CD4-positive, alpha-beta T cell treated with Interleukin-17A for 4 hours (primary cell): ENCODE results near the gene HMGN1.

ENCODE experiments used
- DNase-seq: peaks from one replicate; pipeline ENCODE4 v3.0.0-alpha.2; 2020; ENCODE audit warnings: mixed read lengths

The HMGN1 gene

GRCh38 chr21:39366563-39366962 is 17.7 kb upstream of the HMGN1 start:
- no peak for DNase-seq

- DNase-seq = no peak
These were observed 16.1 kb upstream of the HMGN1 start for GRCh38 chr21:39364949-39365348.

DNA sequence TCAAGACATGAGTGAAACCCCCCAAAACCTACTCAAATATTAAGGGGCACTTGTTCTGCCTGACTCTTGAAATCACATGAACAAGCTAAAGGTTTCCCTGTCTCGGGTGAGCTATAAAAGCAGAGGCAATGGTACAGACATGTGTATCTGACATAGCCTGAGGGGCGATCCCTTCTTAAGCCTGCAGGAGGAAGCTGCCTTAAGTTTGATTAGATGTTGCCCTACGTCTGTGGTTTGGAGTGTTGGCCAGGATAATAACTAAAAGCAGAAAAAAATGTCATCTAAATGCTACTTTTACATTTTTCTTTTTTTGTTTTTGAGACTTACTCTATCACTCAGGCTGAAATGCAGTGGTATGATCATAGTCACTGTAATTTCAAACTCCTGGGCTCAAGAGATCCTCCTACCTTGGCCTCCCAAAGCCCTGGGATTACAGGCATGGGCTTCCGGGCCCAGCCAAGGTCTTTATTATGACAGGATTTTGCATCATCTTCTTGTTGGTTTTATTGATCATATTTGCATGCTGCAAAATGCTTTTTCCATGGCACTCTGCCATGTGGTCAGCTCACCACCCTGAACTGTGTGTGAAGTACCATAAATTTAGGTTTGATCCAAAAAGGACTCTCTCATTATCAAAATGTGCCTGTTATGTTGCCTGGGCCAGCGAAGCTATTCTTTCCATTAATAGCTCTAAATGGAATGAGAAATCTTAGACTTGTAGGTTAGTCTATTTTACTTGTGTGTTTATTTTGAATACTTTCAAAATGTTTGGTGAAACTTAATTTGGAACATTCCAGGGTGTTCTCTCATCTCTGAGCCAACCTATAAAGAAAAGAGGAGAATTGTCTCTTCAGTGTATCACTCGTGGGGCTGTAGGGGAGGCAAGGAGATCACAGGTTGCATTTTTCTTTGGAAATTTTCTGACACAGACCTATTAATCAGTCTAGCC is 15.0 kb upstream of the HMGN1 start:
- no peak for DNase-seq

- DNase-seq = no peak
These were observed 13.8 kb upstream of the HMGN1 start for GRCh38 chr21:39362733-39363132.

DNA sequence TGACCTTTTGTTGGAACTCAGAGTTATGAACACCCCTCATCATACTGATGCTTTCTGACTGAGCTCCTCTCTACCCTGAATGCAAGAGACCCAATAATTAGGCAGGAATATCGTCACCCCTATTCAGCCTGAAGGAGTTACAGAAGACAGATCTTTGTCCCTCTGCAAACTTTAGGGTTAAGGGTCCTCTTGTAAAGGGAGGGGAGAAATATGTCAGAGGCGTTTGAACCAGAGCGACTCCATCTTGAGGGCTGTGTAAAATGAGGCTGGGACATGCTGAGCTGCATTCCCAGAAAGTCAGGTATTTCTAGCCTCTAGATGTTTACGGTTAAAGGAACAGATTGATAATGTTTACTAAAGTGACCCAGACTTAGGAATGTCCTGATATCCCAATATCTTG is 10.5 kb upstream of the HMGN1 start:
- no peak for DNase-seq

DNA sequence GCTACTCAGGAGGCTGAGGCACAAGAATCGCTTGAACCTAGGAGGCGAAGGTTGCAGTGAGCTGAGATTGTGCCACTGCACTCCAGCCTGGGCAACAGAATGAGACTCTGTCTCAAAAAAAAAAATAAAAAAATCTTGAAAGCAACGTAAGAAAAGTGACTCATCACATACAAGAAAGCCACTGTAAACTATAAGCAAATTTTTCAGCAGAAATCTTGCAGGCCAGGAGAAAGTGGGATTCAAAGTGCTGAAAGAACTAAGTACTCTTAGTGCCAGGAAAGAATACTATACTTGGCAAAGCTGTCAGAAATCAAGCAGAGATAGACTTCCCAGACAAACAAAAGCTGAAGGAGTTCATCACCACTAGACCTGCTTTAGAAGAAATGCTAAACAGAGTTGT is 4.4 kb upstream of the HMGN1 start:
- DNase-seq = no peak

GRCh38 chr21:39350094-39351005 is 1.5 kb upstream of the HMGN1 start:
- no peak for DNase-seq

- DNase-seq = peak; percentile 98
These were observed 564 bp upstream of the HMGN1 start for GRCh38 chr21:39349211-39350093.

DNA sequence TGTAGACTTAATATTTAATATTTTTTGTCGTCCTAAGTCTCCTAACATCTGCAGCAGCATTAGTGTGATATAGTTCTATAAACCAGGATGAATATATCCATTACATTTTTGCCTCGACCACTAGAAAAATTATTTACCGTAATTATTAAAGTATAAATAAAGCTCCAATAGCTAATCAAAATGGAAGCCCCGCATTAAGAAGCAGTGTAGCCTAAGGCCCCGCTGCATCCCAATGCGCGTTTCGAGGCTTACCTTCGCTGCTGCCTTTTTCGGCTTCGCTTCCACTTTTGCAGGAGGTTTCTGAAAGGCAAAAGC is 891 bp downstream of the HMGN1 start:
- DNase-seq = no peak

GRCh38 chr21:39347537-39347936 is 1.4 kb downstream of the HMGN1 start:
- DNase-seq = no peak

DNA sequence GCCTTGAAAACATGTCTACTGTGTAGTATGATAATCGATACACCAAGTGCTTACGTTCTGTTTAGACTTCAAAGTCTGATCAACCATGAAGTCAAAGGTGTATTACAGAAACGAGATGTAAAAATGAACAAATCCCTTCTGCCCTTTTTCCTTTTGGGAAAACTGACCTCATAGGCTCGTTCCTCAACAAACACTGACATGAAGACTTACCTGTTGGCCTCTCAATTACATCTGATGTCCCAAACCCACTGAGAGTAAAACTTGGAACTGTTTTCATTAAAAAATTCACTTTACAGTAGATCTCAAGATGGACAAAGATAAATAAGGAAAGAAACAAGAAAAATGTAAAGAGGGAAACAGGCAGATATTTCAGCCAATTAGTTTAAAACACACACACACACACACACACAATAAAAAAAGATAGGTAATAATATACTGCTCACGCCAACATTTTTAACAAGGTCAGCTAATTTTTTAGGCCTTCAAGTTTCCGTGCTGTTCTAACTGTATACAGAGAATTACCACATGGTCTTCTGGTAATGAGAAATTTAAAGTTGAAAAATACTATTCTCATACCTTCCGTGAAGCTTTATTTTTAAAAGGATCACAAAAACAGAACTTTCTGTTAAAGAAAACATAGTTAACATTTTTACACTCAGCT is 2.1 kb downstream of the HMGN1 start:
- no peak for DNase-seq

GRCh38 chr21:39346206-39346605 is 2.7 kb downstream of the HMGN1 start:
- DNase-seq = no peak

DNA sequence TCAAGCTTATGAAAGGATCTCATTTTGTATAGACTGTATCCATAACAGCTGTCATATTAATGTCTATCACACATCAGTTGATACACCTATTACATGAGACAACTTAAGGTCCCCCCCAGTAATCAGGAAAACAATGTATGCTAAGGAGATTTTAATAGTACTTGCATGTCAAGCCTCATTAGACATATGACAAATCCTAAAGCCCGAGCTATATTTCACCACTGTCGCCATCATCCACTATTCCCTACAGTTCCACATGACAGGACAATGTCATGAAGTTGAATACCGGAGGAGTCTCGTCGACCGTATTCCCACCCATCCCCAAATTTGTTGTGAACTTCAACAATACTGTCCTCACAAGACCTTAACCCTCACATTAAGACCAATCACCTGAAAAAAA is 3.4 kb downstream of the HMGN1 start:
- DNase-seq = no peak

DNA sequence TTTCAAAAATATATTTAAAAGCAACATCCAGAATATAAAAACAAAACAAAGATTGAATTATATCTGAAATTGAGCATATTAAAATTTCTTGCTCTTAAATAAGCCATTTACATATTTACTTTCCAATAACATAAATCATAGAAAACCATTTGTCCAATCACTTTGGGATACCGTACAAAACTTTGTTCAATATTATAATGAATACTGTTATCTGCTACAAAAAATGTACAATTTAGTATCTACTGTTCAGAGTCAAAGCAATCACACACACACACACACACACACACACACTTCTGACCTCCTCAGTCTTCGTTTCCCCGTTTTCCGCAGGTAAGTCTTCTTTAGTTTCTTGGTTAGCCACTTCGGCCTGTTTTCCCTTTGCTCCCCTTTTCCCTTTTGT is 4.0 kb downstream of the HMGN1 start:
- no peak for DNase-seq

DNA sequence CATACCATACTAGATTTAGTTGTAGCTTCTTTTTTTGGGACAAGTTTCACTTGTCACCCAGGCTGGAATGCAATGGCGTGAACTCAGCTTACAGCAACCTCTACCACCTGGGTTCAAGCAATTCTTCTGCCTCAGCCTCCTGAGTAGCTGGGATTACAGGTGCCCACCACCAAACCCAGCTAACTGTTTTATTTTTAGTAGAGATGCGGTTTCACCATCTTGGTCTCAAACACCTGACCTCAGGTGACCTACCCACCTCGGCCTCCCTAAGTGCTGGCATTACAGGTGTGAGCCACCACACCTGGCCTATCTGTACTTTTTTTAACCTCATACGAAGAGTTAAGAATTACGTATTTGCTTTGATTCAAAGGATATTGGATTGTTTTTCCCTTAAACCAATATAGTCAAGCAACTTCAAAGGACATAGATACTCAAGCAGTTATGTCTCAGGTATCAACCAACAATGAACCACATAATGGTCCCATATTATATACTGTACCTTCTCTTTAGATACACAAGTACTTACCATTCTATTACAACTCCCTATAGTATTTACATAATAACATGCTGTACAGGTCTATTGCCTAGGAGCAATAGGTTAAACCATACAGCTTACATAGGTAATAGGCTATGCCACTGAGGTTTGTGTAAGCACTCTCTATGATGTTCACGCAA is 7.5 kb downstream of the HMGN1 start:
- no peak for DNase-seq

GRCh38 chr21:39340687-39341086 is 8.2 kb downstream of the HMGN1 start:
- no peak for DNase-seq

DNA sequence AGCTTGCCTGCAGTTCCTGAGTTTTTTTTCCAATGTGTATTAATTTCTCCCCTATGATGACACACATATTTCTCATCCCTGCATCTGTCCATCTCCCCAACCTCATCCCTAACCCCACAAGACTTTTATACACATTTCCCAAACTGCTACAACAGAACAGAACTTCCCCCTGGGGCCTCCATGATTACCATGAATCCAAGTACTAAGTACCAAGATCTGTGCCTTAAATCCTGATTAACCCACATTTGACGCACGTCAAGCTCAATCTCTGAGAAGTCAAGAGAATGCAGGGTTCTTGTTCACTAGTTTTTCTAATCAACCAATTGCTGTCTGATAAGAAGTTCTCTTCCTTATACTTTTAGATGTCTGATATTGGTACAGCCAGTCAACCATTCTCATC is 9.7 kb downstream of the HMGN1 start:
- no peak for DNase-seq

DNA sequence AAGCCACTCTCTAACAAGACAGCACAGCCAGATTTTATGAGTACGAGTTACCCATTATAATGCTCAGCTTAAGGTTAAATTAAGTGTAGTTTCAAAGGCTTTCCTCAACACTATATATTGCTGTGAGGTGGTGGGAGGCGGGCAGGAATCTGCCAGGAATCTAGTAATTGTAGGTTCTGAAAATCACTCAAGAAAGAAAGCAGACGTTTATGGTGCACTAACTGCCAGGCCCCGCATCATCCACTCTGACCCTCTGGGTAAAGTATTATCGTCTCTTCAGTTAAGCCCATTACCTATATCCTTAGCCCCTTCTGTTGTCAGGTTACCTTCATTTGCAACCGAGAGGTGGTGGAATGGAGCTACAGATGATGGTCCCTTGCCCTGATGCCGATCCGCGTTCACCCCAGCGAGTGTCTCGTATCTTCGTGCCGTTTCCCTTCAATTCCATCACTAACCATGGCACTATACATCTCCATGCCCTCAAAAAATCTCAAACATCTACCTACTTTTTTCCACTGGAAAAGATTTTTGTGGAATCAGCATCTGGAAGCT is 12.4 kb downstream of the HMGN1 start:
- no peak for DNase-seq

DNA sequence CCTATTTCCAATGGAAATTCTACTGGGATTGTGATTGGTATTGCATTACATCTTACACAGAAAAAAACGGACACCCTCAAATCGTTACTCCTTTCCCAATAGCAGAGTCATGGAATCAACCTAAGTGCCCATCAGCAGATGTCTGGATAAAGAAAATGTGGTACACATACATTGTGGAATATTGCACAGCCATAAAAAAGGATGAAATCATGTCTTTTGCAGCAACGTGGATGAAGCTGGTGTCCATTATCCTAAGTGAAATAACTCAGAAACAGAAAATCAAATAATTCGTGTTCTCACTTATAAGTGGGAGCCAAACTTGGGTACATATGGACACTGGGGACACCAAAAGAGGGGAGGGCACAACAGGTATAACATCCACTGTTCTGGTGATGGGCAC is 14.3 kb downstream of the HMGN1 start:
- no peak for DNase-seq

GRCh38 chr21:39332175-39332574 is 16.7 kb downstream of the HMGN1 start:
- no peak for DNase-seq

GRCh38 chr21:39330001-39330400 is 18.9 kb downstream of the HMGN1 start:
- DNase-seq = no peak

- DNase-seq = no peak
These were observed 21.2 kb downstream of the HMGN1 start for GRCh38 chr21:39327727-39328126.
